GM12872 (cell line): Measurements from ENCODE around the gene B4GALT6.

ENCODE experiments used
- TF ChIP-seq, protein P1 (sequence below): IDR thresholded peaks from 3 replicates; pipeline ENCODE4 v1.5.1; 2011; ENCODE audit warnings: low read depth, mild to moderate bottlenecking, low read length, moderate library complexity; ENCODE audit not compliant: insufficient read depth

Gene B4GALT6

DNA sequence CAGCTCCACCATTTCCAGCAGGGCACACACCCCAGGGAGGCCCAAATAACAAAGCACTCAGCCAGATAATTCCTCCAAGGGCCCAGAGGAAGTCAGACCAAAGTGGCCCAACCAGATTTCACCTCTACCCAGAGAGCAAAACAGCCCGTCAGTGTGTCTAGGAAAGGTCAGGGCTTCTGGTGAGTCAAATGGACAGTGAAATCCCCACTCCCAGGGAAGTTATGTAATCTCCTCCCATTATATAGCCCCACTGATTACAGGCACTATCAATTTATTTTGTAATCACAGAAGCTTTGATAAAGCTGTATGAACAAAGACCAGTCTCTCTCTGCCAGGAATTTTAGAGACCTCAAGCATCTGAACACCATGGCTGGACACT, 4.0 kb downstream of the B4GALT6 start:
- TF ChIP-seq, protein P1, sequence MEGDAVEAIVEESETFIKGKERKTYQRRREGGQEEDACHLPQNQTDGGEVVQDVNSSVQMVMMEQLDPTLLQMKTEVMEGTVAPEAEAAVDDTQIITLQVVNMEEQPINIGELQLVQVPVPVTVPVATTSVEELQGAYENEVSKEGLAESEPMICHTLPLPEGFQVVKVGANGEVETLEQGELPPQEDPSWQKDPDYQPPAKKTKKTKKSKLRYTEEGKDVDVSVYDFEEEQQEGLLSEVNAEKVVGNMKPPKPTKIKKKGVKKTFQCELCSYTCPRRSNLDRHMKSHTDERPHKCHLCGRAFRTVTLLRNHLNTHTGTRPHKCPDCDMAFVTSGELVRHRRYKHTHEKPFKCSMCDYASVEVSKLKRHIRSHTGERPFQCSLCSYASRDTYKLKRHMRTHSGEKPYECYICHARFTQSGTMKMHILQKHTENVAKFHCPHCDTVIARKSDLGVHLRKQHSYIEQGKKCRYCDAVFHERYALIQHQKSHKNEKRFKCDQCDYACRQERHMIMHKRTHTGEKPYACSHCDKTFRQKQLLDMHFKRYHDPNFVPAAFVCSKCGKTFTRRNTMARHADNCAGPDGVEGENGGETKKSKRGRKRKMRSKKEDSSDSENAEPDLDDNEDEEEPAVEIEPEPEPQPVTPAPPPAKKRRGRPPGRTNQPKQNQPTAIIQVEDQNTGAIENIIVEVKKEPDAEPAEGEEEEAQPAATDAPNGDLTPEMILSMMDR: no peak

DNA sequence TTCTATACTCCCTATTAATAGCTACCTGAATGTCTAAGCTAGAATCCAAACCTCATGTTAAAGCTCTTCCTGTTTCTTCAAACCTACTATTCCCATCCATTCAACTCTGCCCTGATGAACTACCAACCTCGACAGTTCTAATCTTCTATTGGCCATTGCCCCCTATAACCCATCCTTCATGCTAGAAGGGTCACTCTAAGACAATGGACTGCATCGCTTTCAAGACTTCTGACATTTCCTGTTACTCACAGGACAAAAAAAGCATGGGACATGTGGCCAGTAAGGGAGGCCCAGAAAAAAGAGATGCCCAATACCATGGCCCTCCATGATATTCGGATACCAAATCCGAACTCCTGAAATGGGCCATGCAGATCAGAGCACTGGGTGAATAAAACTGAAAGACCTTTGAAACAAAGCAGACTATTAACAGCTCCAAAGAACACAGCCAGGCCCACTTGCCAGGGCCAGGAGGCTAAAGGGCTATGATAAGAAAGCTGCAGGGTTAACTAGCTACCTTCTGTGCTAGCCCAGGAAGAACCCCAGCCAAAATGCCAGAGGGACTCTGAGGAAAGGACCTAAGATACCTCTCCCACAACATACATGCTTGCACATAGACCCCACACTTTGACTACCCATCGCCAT, 4.5 kb downstream of the B4GALT6 start:
- TF ChIP-seq, protein P1: no peak

DNA sequence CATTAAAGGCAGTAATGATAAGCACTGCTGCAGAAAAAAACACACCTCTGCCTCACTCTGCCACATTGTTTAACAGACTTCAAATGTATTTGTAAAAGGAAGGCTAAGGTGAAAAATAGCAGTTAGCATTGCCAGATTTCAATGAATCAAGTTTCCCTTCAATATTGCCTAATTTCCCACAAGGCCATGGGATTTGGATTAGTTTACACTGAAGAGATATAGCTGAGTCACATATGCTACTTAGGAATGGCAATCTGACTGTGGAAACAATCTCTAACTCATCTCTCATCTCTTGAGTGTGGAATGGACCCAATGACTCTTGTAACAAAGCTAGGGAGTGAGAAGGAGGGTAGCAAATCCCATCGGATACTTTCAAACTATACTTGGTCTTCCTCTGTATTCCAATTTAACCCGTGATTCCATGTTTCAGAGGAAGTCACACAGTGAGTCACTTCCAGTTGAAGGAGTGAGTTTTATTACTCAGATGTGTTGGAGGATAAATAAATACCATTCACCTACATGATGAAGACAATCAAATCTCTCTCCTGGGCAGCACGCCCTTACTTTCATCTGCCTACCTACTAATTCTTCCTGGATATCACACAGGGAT, 5.1 kb downstream of the B4GALT6 start:
- TF ChIP-seq, protein P1: no peak

DNA sequence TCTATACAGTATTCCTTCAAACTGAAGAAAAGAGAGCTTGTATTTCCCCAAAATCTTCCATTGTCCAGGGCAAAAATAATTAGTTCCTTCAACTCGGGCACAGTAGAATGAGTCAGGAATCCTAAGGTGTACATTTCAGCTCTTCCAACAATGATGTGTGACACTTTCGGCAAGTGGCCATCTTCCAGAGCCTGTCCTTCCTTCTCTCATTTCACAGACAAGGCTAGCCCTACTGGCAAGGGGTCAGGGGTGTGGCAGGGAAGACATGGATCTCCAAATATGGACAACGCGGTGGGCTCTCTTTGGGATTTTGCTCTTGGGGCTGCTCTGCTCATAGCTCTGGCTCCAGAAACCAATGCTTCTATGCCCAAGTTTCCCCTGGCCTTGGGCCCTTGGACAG, 6.0 kb downstream of the B4GALT6 start:
- TF ChIP-seq, protein P1: no peak

DNA sequence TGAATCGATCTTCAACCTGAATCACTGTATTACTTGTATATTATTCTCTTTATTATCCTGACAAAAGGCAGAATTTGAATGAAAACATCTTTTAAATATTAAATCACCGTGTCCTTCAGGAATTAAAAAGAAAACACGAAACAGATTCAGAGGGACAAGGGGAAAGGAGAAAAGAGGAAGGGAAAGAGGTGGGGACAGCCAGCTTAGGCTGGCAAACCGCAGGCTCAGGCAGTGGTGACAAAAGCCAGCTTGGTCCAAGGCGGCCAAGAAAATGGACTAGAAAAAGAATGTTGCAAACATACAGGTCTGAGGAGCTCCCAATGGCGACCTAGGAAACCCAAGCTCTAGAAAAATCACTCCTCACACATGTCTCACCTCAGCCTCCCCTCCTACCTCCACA, 6.8 kb downstream of the B4GALT6 start:
- TF ChIP-seq, protein P1: no peak

DNA sequence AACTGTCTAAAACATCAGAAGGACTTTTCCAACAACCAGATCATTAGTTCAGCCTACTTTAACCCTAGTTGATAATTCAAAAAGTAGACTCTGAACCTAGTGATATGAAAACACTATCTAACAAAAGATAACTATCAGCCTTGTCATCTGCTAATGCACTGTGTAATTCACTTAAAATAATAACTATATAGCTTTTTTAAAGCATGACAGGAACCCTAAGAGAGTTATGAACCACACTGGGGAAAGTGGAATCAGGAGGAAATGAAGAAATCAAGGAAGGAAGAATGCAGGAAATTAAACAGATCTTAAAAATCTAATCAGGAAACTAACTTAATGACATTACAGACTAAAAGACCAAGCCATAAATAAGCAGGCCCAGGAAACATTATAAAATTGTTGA, 9.0 kb downstream of the B4GALT6 start:
- TF ChIP-seq, protein P1: no peak

DNA sequence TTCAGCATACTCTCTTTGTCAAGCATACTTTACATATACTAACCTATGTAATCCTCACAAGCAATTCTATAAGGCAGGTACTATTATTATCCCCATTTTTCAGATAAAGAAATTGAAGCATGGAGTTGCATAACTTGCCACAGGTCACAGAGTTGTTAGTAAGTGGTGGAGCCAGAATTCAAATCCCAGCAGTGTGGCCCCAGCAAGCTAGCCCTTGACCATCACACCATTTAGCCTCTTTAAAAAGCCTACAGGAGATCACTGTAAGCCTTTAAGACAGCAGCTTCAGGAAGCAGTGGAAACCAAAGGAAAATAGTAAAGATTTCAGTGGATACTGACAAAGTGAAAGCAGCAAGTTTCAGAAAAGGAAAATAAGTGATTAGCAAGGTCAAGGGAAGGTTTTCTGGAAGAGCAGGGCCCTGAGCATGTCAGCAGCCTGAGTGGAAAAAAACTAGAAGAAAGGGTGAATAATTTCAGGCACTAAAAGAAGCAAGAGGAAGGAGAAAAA, 11.7 kb downstream of the B4GALT6 start:
- TF ChIP-seq, protein P1: no peak
